T-helper 9 cell (primary cell): ENCODE measurements around the gene MYO18A.
A peak's percentile ranks its signal among the peaks of the same experiment; 100 is the strongest.

Source experiments
- DNase-seq: peaks from one replicate; pipeline ENCODE4 v3.0.0-alpha.2; 2020

The MYO18A gene

DNA sequence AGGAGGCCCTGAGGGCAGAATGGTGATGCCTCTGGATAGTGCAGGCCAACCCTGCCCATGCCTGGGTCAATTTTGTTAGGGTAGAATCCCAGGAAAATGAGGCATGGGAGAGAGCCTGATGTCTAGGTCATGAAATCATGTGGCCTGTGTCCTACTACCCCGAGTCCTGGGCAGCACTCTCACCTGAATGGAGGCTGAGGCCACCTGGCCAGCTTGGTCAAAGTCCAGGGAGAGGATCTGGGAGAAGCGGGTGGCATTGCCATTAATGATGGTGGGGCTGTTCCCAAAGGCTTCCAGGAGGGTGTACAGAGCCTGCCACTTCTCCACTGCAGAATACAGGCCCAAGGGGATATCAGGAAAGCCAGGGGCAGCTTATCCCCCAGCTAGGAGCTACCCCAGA lies 59.8 kb downstream of the MYO18A start:
- DNase-seq, result no peak

- DNase-seq, result no peak
Observed at GRCh38 chr17:29119265-29119664, 60.9 kb downstream of the MYO18A start.

DNA sequence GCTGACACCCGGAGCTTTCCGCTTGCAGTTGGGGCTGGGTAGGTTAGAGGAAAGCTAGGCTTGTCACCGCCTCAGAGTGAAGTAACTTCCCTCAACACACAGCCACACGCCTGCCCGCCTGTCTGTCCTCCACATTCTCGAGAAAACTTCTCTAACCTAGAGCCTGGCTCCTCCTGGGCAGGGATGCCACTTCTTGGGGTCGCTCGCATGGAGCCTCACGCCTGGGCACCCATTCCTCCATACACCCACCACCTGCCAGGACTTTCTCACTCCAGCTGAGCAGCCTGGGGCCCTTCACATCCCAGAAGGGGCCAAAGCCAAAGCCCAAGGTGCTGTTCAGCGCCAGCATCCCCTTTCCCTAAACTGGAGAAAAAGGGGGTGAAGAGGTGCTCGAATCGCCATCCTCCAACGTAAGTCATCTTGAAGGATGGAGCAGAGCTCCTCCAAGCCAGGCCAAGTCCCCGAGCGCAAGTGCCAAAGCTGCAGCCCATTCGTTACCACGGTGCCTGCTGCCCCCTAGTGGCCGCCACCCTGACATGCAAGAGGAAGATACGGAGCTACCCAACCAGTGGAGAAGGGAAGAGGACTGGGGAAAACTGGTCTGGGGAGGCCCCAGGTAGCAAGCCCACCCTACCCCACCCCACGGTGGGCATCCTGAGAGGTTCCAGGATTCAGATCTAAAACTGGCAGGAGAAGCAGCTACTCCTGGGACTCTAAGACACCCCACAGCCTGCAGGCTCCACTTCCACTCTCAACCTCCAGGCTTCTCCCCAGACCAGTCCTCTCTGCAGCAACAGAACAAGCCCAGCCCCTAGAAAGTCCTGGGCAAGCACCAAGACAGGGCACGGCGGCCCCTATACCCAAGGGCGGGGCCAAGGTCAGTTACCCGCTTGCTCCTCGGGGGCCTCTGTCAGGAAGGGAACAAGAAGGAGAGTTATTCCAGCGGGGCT lies 63.1 kb downstream of the MYO18A start:
- DNase-seq, result peak; percentile 80

- no peak for DNase-seq
Observed at GRCh38 chr17:29115961-29116803, 64.0 kb downstream of the MYO18A start.

DNA sequence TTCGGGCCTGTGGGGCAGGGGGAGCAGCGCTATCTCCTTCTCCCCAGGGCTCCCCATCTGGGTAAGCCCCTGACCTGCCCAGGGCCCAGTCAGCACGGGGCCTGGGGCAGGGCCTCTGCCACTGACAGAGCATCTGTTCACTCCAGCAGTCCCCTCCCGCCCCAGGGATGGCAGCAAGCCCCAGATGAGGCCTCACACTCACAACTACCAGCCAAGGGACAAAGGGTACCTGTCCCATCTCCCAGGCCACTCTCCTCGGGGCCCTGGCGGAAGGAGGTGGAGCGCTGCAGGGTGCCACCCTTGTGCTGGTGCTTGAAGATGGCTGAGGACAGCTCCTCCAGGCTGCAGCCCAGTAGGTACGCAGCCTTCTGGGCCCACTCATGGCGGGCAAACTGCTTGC lies 64.8 kb downstream of the MYO18A start:
- DNase-seq, result no peak

- DNase-seq, result no peak
Observed at GRCh38 chr17:29114141-29114540, 66.1 kb downstream of the MYO18A start.

DNA sequence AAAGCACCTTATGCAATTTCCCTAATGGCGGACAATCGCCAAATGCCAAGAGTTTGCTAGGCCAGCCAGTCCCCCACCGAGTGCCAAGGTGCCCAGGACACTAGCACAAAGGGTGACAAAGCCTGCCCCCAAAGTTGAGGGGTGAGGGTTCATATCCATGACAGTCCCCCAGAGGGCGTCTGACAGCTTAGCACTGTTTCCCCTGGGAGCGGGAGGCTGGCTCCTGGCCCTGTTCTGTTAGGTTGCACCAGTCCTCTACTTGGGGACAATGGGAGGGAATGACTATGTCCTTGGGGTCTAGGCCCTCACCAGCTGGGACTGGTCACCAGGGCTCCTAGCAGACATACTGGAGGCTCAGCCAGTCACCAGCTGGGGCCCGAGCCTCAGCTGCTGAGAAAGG lies 66.9 kb downstream of the MYO18A start:
- no peak for DNase-seq

GRCh38 chr17:29112771-29113295 lies 67.4 kb downstream of the MYO18A start:
- DNase-seq, result no peak

DNA sequence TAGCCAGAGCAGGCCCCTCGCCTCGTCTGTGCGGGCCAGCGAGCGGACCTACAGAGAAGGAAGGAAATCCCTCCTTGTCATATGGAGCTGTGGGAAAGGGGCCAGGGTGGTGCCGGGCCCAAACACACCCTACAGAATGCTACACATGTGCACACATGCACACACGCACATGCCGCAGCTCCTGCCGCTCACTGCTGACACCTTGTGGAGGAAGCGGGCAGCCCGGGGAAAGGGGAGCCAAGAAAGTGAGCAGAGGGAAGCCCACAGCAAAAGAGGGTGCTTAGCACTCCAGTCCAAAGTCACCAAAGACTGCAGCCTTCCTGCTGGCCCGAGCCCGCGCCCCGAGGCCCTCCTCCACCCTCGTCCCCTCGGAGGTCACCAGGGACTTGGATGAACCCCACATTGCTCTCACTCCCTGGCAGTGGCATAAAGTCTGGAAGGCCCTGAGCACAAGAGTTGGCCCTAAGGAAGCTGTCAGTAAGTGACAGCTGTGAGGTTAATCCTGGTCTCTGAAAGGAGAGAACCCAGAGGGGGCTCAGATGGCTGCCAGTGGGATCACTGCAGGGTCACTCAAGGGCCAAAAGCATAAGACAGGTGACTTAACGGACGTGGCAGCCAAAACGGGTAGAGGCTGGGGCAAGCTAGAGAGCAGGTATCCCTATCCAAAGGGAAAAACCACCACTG lies 68.2 kb downstream of the MYO18A start:
- DNase-seq, result peak; percentile 61

GRCh38 chr17:29110372-29110757 lies 69.8 kb downstream of the MYO18A start:
- no peak for DNase-seq

- no peak for DNase-seq
Observed at GRCh38 chr17:29109477-29110371, 70.5 kb downstream of the MYO18A start.

GRCh38 chr17:29108823-29109476 lies 71.2 kb downstream of the MYO18A start:
- no peak for DNase-seq

GRCh38 chr17:29107933-29108822 lies 72.0 kb downstream of the MYO18A start:
- DNase-seq, result no peak

DNA sequence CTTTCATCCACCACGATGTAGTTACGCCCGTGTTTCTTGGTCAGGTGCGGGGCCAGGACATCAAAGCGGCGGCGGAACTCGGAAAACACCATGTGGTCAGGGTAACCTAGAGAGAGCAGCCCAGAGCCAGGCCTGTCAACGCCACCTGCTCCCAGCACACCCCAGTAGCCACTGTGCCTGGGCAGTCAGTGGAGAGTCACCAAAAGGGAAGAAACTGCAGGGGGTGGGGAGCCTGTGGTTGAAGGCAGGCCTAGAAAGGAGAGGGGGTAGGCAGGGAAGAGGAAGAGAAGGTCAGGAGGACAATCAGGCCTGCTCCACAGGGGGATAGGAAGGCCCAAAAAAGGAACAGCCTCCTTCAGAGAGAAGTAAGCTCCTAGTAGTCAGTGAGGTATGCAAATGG lies 73.1 kb downstream of the MYO18A start:
- DNase-seq, result no peak

DNA sequence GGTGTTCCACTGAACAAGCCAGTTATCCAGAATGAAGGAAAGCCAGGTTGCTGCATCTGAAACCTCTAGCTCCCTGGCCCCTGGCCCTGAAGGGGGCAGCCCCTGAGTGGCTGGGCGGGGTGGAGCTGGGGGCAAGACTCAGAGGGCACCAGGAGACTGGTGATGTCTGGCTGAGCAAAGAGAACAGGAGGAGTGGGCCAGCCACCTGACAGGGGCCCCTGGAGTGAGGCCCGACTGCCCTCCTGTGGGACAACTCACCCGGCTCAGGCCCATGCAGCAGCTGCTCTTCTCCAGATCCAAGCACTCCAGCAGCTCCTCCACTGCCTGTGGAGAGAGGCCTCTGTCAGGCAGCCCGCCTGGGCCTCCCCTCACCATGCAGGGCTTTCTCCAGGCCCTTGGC lies 76.9 kb downstream of the MYO18A start:
- no peak for DNase-seq

DNA sequence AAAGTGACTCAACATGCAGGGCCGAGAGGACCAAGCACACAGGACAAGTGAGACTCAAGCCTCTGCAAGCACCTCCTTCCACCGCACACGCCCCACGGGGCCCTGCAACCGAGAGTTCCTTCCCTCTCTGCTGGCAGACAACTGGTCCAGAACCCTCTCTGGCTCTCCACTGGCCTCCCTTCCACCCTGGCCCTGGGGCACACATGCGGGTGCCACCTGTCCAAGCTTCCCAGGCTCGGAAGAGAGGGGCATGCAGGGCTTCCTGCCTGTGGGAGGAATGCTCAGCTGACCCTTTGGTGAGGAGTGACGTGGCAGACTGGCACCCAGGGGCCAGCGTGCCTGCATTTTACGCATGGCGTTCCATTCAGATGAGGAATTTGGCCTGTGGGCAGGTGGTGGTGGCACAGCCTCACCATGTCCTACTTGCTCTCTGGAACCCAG lies 77.4 kb downstream of the MYO18A start:
- DNase-seq, result no peak

- DNase-seq, result no peak
Observed at GRCh38 chr17:29102046-29102445, 78.2 kb downstream of the MYO18A start.

GRCh38 chr17:29100296-29100695 lies 79.9 kb downstream of the MYO18A start:
- DNase-seq, result no peak

- no peak for DNase-seq
Observed at GRCh38 chr17:29099527-29099926, 80.7 kb downstream of the MYO18A start.

- DNase-seq, result no peak
Observed at GRCh38 chr17:29096094-29096493, 84.1 kb downstream of the MYO18A start.
